Caco-2 (cell line): ENCODE results near the gene DDTL. TPM values are rescaled to one million over a fixed set of nuclear protein-coding genes. Genes with fewer than 3 reads are reported as not detected.
"Not testable (repeated sequence)": the region's sequence is repeated elsewhere in the genome, so short reads cannot be mapped to it uniquely, and the experiment has no call there.

ENCODE experiments used
- BruUV-seq: library from RNA; stranded (reverse); fragments of 400-500 nt; replicated peaks from 2 replicates; lab custom pipeline; 2021; lab: Mats Ljungman, UMichigan
- CTCF ChIA-PET: fragments of 300-600 bp; sonication (Branson Sonifier 250); formaldehyde crosslinking; loops from one replicate; lab custom pipeline; 2022; ENCODE audit warnings: antibody characterized with exemption; lab: Charles Lee
- POLR2A ChIA-PET: fragments of 300-600 bp; sonication (Branson Sonifier 250); formaldehyde crosslinking; loops from one replicate; lab custom pipeline; 2022; ENCODE audit warnings: antibody characterized with exemption; lab: Charles Lee
- DNase-seq, 2 experiments: peaks; one replicate each; pipeline versions ENCODE4 v3.0.0 to v3.0.0-alpha.2; 2020 to 2022
- H3K27me3 ChIP-seq: replicated peaks from 2 replicates; pipeline ENCODE4 v1.6.0; 2011; ENCODE audit warnings: low read length; ENCODE audit not compliant: control insufficient read depth, insufficient read depth
- H3K36me3 ChIP-seq: 2 replicates; pipeline ENCODE4 v1.5.1; 2011; ENCODE audit warnings: low read length; ENCODE audit not compliant: control insufficient read depth, insufficient read depth
- H3K4me1 ChIP-seq: fragments of 250-450 bp; sonication (Bioruptor Pico); 2 replicates; pipeline ENCODE4 v1.5.1; 2020; ENCODE audit warnings: mild to moderate bottlenecking
- H3K4me3 ChIP-seq: 2 replicates; pipeline ENCODE4 v1.5.1; 2011; ENCODE audit warnings: low read depth, mild to moderate bottlenecking, control low read depth, low read length
- H3K9me3 ChIP-seq: fragments of 250-450 bp; sonication (Bioruptor Pico); 2 replicates; pipeline ENCODE4 v1.5.1; 2020; ENCODE audit warnings: mild to moderate bottlenecking, moderate library complexity
- H3K27ac Mint-ChIP-seq: one replicate; pipeline ENCODE4 v1.8.0; 2022; ENCODE audit warnings: mixed read lengths; ENCODE audit not compliant: unreplicated experiment
- H3K27me3 Mint-ChIP-seq: one replicate; pipeline ENCODE4 v1.8.0; 2022; ENCODE audit warnings: mixed read lengths; ENCODE audit not compliant: insufficient read depth, unreplicated experiment
- H3K36me3 Mint-ChIP-seq: one replicate; pipeline ENCODE4 v1.8.0; 2022; ENCODE audit warnings: mild to moderate bottlenecking, mixed read lengths; ENCODE audit not compliant: insufficient read depth, unreplicated experiment
- H3K4me1 Mint-ChIP-seq: one replicate; pipeline ENCODE4 v1.8.0; 2022; ENCODE audit warnings: low read depth, mixed read lengths; ENCODE audit not compliant: unreplicated experiment
- H3K4me3 Mint-ChIP-seq: one replicate; pipeline ENCODE4 v1.8.0; 2022; ENCODE audit warnings: mild to moderate bottlenecking, moderate library complexity, mixed read lengths; ENCODE audit not compliant: unreplicated experiment
- H3K9me3 Mint-ChIP-seq: one replicate; pipeline ENCODE4 v1.8.0; 2022; ENCODE audit warnings: mixed read lengths; ENCODE audit not compliant: unreplicated experiment
- intact Hi-C: fragments of 100-400 bp; cut with micrococcal nuclease; formaldehyde crosslinking; loops from one replicate; pipeline ENCODE4 v1.10.0; 2022; ENCODE audit not compliant: unreplicated experiment
- total RNA-seq: library from RNA; stranded (reverse); gene quantifications from 2 replicates; pipeline ENCODE4 v1.2.3, GENCODE V29; 2022
- TF ChIP-seq, protein P1 (sequence below), 2 experiments: fragments of 200-600 bp in 1 of 2; IDR thresholded peaks; 1 replicate in 1 of 2; 2 replicates in 1 of 2; pipeline versions ENCODE4 v1.5.1 to v1.8.0; 2011 to 2022; ENCODE audit warnings: antibody characterized with exemption in 1 of 2, control low read depth in 1 of 2, inconsistent platforms in 1 of 2, low read depth in 1 of 2, low read length in 1 of 2, mild to moderate bottlenecking in 1 of 2, moderate library complexity in 1 of 2; ENCODE audit not compliant: insufficient read depth in 1 of 2, severe bottlenecking in 1 of 2, unreplicated experiment in 1 of 2

Gene DDTL
- total RNA-seq, 1 experiment from 2014 or later: 4.1 TPM

DNA sequence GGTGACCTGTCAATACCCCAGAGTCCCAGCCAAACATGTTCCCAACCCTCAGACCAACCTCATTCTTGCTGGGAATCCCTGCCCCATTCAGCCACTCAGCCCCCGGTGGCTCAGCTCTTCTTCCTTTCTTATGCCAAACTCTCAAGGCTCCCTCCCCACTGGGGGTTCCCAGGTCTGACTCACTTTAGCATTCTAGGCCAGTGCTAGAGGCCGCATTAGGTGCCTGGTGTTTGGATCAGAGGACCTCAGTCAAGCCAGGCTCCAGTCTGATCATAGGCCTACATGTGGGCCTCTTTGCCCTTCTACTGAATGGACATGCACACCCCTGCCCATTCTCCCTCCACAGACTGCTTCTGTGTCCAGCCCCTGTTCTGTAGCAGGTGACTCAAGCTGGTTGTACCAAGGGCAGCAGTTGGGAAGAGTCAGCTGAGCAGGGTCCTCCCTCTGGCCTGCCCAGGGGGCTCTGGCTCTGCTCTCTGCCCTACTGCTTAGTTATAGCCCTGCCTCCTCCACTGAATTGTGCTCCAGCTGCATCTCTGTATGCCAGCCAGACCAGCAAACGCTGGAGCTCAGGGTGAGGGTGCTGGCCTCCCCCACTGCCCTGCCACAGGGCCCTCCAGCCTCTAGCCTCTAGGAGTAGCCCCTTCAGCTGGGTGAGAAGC is 23.0 kb downstream of the DDTL start:
- H3K9me3 Mint-ChIP-seq, DNase-seq, H3K9me3 ChIP-seq, intact Hi-C loops, H3K27me3 Mint-ChIP-seq, BruUV-seq, H3K4me1 ChIP-seq, H3K4me3 ChIP-seq, H3K36me3 Mint-ChIP-seq, H3K36me3 ChIP-seq, POLR2A ChIA-PET, H3K4me1 Mint-ChIP-seq, H3K27me3 ChIP-seq, H3K27ac Mint-ChIP-seq, H3K4me3 Mint-ChIP-seq: not testable (repeated sequence)
- CTCF ChIA-PET: interaction anchor here (1.0 kb wide), 1 partner anchor 185 kb away, joined by 3 read pairs; no protein-coding TSS in a partner anchor

DNA sequence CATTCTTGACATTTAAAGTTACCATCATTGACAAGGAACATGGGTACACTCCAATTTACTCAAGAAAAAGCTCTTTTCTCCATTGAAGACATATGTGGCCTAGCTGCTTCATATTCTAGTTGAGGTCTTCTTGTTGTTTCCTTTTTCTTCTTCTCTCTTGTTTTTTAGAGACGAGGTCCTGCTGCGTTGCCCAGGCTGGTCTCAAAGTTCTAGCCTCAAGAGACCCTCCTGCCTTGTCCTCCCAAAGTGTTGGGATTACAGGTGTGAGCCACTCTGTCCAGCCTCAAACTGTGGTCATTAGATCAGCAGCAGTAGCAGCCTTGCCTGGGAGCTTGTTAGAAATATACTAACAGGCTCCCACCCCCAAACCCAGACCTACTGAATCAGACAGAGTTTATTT is 26.4 kb downstream of the DDTL start:
- H3K36me3 Mint-ChIP-seq, CTCF ChIA-PET, intact Hi-C loops, DNase-seq, H3K4me3 ChIP-seq, H3K9me3 Mint-ChIP-seq, H3K36me3 ChIP-seq, H3K27me3 ChIP-seq, H3K4me1 ChIP-seq, H3K27me3 Mint-ChIP-seq, H3K27ac Mint-ChIP-seq, H3K9me3 ChIP-seq, H3K4me3 Mint-ChIP-seq, BruUV-seq, H3K4me1 Mint-ChIP-seq: not testable (repeated sequence)
- POLR2A ChIA-PET: interaction anchor here (0.7 kb wide), 1 partner anchor 17 kb away, joined by 5 read pairs; no protein-coding TSS in a partner anchor

DNA sequence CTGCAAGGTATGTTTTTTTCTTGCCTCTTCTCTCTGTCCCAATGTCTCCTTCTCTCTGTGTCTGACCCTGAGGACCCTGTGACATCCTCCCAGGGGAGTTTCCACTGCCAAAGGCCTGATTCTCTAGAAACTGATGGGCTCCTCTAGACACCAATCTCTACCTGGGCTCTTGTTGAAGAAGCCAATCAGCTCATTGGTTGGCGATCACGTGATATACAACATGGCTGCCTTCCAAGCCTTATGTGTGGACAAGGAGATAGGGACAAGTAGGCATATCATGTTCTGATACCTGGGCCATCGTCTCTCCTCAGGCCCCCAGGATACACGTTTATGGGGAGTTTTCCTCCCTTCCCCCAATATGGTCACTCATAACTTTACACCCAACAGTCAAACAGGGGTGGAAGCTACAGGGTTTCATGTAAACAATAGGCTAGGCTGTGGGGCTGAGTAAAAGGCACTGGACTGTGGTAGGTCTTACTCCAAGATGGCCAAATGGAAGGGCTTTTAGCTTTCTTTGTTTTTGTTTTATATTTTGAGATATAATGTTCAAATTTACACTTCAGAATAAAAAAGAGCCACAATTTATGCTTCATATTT is 27.0 kb downstream of the DDTL start:
- DNase-seq, intact Hi-C loops, H3K4me1 Mint-ChIP-seq, BruUV-seq, H3K36me3 ChIP-seq, H3K27me3 ChIP-seq, H3K9me3 ChIP-seq, H3K27me3 Mint-ChIP-seq, H3K27ac Mint-ChIP-seq, H3K36me3 Mint-ChIP-seq, H3K9me3 Mint-ChIP-seq, CTCF ChIA-PET, H3K4me1 ChIP-seq, H3K4me3 Mint-ChIP-seq, H3K4me3 ChIP-seq: not testable (repeated sequence)
- POLR2A ChIA-PET: interaction anchor here (0.7 kb wide), 1 partner anchor 16 kb away, joined by 5 read pairs; no protein-coding TSS in a partner anchor

DNA sequence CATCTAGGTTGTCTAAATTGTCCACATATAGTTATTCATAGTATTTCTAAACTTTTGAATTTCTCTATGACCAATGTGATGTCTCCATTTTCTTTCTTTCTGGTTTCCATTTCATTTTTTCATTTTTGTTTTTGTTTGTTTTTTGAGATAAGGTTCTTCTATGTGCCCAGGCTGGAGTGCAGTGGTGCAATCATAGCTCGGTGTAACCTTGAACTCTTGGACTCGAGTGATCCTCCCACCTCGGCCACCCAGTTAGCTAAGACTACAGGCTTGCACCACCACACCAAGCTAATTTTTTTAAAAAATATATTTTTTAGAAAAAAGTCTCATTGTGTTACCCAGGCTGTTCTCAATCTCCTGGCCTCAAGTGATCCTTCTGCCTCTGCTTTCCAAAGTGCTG is 30.4 kb downstream of the DDTL start:
- BruUV-seq: no TSS peak
- no peaks in the 10 kb centered on the region for H3K36me3 Mint-ChIP-seq
- no peak overlapping the region for H3K27ac Mint-ChIP-seq
- Histone ChIP-seq H3K4me1 (no peaks in the 10 kb centered on the region), H3K4me3 (no peak overlapping the region), H3K9me3 (no peaks in the 10 kb centered on the region), H3K36me3 (no peaks in the 10 kb centered on the region), H3K27me3 (no peaks in the 10 kb centered on the region)
- DNase-seq: no peak
- no peaks in the 10 kb centered on the region for H3K4me1 Mint-ChIP-seq
- no peak overlapping the region for H3K4me3 Mint-ChIP-seq
- CTCF ChIA-PET: no interaction called here
- TF ChIP-seq, protein P1, sequence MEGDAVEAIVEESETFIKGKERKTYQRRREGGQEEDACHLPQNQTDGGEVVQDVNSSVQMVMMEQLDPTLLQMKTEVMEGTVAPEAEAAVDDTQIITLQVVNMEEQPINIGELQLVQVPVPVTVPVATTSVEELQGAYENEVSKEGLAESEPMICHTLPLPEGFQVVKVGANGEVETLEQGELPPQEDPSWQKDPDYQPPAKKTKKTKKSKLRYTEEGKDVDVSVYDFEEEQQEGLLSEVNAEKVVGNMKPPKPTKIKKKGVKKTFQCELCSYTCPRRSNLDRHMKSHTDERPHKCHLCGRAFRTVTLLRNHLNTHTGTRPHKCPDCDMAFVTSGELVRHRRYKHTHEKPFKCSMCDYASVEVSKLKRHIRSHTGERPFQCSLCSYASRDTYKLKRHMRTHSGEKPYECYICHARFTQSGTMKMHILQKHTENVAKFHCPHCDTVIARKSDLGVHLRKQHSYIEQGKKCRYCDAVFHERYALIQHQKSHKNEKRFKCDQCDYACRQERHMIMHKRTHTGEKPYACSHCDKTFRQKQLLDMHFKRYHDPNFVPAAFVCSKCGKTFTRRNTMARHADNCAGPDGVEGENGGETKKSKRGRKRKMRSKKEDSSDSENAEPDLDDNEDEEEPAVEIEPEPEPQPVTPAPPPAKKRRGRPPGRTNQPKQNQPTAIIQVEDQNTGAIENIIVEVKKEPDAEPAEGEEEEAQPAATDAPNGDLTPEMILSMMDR (IDR thresholded peaks at IDR 0.05; ENCODE audit: insufficient read depth in 1 of 2, low read depth in 1 of 2, low read length in 1 of 2, severe bottlenecking in 1 of 2, unreplicated experiment in 1 of 2): no peak
- POLR2A ChIA-PET: no interaction called here
- H3K27me3 Mint-ChIP-seq: no peaks in the 10 kb centered on the region
- intact Hi-C loops: no loop called here
- H3K9me3 Mint-ChIP-seq: no peaks in the 10 kb centered on the region

DNA sequence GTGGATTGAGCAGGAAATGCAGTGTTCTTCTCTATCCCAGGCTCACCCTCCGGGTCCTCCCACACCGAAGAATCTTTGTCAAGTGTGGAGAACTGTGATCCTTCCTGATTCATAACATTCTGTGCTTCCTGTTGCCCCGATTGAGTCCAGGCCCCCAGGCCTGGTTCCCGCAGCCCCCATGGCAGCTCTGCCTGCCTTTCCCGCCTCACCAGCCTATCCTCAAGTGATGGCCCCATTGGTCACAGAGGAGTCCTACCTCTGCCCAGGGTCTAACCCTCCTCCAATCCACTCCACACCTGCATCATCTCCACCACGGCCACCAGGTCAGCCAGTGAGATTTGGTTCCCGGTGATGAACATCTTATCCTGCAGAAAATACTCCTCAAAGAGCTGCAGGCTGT is 33.1 kb downstream of the DDTL start:
- H3K27me3 ChIP-seq, H3K36me3 ChIP-seq, H3K27ac Mint-ChIP-seq, H3K9me3 Mint-ChIP-seq, H3K4me3 ChIP-seq, H3K36me3 Mint-ChIP-seq, H3K9me3 ChIP-seq, H3K4me1 Mint-ChIP-seq, CTCF ChIA-PET, intact Hi-C loops, DNase-seq, H3K27me3 Mint-ChIP-seq, BruUV-seq, POLR2A ChIA-PET, H3K4me1 ChIP-seq, H3K4me3 Mint-ChIP-seq: not testable (repeated sequence)
